Natural killer cell (primary cell): Measurements from ENCODE around the gene AOAH. TPM values are rescaled to one million over a fixed set of nuclear protein-coding genes. Genes with fewer than 3 reads are reported as not detected.
A peak's percentile ranks its signal among the peaks of the same experiment; 100 is the strongest.

Experiments
- ATAC-seq, 3 donors: fragments of 150-1000 bp in 2 of 3; fragments of 200-7000 bp in 1 of 3; cut with Tn5 transposase; 1 replicate in 1 of 3; 2 replicates in 2 of 3; pipeline ENCODE4 v1.10.0; 2021; ENCODE audit warnings: mild to moderate bottlenecking in 2 of 3, moderate library complexity in 2 of 3
- DNase-seq, 2 donors: peaks; one replicate each; pipeline versions ENCODE4 v3.0.0 to v3.0.0-alpha.2; 2013 to 2021; ENCODE audit warnings: mixed read lengths in 1 of 2
- H3K27ac ChIP-seq: one replicate; pipeline ENCODE4 v1.5.1; 2013; ENCODE audit warnings: mild to moderate bottlenecking, low read length
- H3K27me3 ChIP-seq: one replicate; pipeline ENCODE4 v1.6.1; 2013; ENCODE audit warnings: low read length; ENCODE audit not compliant: control insufficient read depth, insufficient read depth
- H3K36me3 ChIP-seq: one replicate; pipeline ENCODE4 v1.6.1; 2013; ENCODE audit warnings: low read length; ENCODE audit not compliant: control insufficient read depth, insufficient read depth
- H3K4me1 ChIP-seq: one replicate; pipeline ENCODE4 v1.6.1; 2013; ENCODE audit warnings: low read length; ENCODE audit not compliant: control insufficient read depth, insufficient read depth
- H3K4me3 ChIP-seq: one replicate; pipeline ENCODE4 v1.5.1; 2013; ENCODE audit warnings: low read length
- H3K9me3 ChIP-seq: one replicate; pipeline ENCODE4 v1.6.1; 2013; ENCODE audit warnings: low read length; ENCODE audit not compliant: control insufficient read depth, insufficient read depth
- H3K27ac Mint-ChIP-seq, 2 donors: one replicate each; pipeline ENCODE4 v1.8.0; 2022; ENCODE audit warnings: mild to moderate bottlenecking in 2 of 2, mixed read lengths in 2 of 2, moderate library complexity in 1 of 2
- H3K27me3 Mint-ChIP-seq, 2 donors: one replicate each; pipeline ENCODE4 v1.8.0; 2022; ENCODE audit warnings: low read depth in 2 of 2, mixed read lengths in 2 of 2
- H3K36me3 Mint-ChIP-seq: one replicate; pipeline ENCODE4 v1.8.0; 2022; ENCODE audit warnings: mixed read lengths
- H3K4me1 Mint-ChIP-seq, 2 donors: one replicate each; pipeline ENCODE4 v1.8.0; 2022; ENCODE audit warnings: mixed read lengths in 2 of 2
- H3K4me3 Mint-ChIP-seq: one replicate; pipeline ENCODE4 v1.8.0; 2022; ENCODE audit warnings: mild to moderate bottlenecking, moderate library complexity, mixed read lengths
- H3K9me3 Mint-ChIP-seq, 2 donors: one replicate each; pipeline ENCODE4 v1.8.0; 2022; ENCODE audit warnings: mixed read lengths in 2 of 2
- WGBS: methylation state at CpG from one replicate; pipeline ENCODE4 v1.1.7; 2013; ENCODE audit warnings: missing lambda C conversion rate; ENCODE audit not compliant: insufficient coverage; 5-methylcytosine and 5-hydroxymethylcytosine counted together
- intact Hi-C: fragments of 100-400 bp; cut with micrococcal nuclease; formaldehyde crosslinking; loops from one replicate; pipeline ENCODE4 v1.14.2; 2022
- total RNA-seq, 4 donors: library from RNA; stranded (reverse); fragments of 120-200 nt in 1 of 4; gene quantifications; one replicate each; pipeline versions ENCODE4 v1.2.3 to v1.2.4, GENCODE V29; 2013 to 2022
- TF ChIP-seq, protein P1 (sequence below): fragments of 200-600 bp; IDR thresholded peaks from one replicate; pipeline ENCODE4 v1.8.0; 2022; ENCODE audit warnings: antibody characterized with exemption

Gene AOAH
- total RNA-seq, 3 donors from 2014 or later (not counting 1 experiment from before 2014, with no cell fraction given), result 263 to 403 (median 312) TPM

DNA sequence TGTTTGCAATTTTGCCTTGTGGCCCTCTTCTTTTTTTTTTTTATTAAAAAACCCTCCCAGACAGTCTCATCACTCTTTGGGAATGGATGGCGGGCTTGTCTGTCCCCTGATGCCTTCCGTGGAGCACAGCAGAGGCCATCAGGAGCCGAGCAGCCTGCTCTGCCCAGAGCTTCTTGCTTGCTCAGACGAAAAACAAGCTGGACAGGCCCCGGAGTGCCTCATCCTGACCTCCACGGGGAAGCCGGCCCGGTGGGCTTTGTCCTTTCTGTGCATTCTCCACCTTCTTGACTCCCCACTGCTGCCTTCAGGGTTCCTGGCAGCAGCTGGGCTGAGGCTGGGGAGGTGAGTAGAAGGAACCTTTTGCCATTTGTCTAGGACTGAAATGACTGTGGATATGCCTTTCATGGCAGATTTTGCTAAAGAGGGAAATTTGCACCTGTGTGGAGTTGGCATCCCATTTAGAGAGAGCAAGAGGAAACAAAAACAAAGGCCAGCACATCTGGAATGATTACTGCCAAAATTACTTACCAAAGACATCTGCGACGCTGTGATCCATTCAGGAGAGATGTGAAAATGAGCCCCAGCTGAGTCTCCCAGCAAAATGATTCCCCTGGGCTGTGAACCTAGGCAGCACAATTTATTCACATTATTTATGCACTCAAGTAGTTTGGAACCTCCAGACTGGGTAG, 108.3 kb downstream of the AOAH start:
- Histone ChIP-seq H3K9me3 (no peaks in the 10 kb centered on the region), H3K4me3 (no peak overlapping the region), H3K4me1 (peaks cover 3% of the 10 kb centered on the region), H3K27ac (no peak overlapping the region), H3K27me3 (no peaks in the 10 kb centered on the region), H3K36me3 (peaks cover 92% of the 10 kb centered on the region)
- Mint-ChIP-seq H3K4me3 (peak overlapping the region; percentile 49), H3K4me1 (peaks cover 37 to 39% of the 10 kb centered on the region in 2 donors), H3K36me3 (peaks cover 57% of the 10 kb centered on the region), H3K9me3 (no peaks in the 10 kb centered on the region), H3K27me3 (no peaks in the 10 kb centered on the region), H3K27ac (peak overlapping the region; percentile 79 to 84)
- no peak for DNase-seq
- intact Hi-C loops, result no loop called here
- 97% methylated on average over 10 of the region's 10 CpGs for WGBS
- no peak for ATAC-seq
- TF ChIP-seq, protein P1, sequence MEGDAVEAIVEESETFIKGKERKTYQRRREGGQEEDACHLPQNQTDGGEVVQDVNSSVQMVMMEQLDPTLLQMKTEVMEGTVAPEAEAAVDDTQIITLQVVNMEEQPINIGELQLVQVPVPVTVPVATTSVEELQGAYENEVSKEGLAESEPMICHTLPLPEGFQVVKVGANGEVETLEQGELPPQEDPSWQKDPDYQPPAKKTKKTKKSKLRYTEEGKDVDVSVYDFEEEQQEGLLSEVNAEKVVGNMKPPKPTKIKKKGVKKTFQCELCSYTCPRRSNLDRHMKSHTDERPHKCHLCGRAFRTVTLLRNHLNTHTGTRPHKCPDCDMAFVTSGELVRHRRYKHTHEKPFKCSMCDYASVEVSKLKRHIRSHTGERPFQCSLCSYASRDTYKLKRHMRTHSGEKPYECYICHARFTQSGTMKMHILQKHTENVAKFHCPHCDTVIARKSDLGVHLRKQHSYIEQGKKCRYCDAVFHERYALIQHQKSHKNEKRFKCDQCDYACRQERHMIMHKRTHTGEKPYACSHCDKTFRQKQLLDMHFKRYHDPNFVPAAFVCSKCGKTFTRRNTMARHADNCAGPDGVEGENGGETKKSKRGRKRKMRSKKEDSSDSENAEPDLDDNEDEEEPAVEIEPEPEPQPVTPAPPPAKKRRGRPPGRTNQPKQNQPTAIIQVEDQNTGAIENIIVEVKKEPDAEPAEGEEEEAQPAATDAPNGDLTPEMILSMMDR, result no peak

GRCh38 chr7:36614959-36615358, 109.3 kb downstream of the AOAH start:
- H3K27ac ChIP-seq, result no peak overlapping the region
- ATAC-seq, result no peak
- H3K4me3 Mint-ChIP-seq, result no peak overlapping the region
- TF ChIP-seq, protein P1, result no peak
- peaks cover 31 to 33% of the 10 kb centered on the region in 2 donors for H3K4me1 Mint-ChIP-seq
- H3K4me1 ChIP-seq, result peaks cover 3% of the 10 kb centered on the region
- H3K4me3 ChIP-seq, result no peak overlapping the region
- no peaks in the 10 kb centered on the region for H3K27me3 Mint-ChIP-seq
- intact Hi-C loops, result no loop called here
- no peak for DNase-seq
- H3K36me3 Mint-ChIP-seq, result peaks cover 62% of the 10 kb centered on the region
- no peaks in the 10 kb centered on the region for H3K27me3 ChIP-seq
- WGBS, result 82% methylated on average over 1 of the region's 2 CpGs
- peaks cover 87% of the 10 kb centered on the region for H3K36me3 ChIP-seq
- H3K9me3 Mint-ChIP-seq, result no peaks in the 10 kb centered on the region
- no peaks in the 10 kb centered on the region for H3K9me3 ChIP-seq
- H3K27ac Mint-ChIP-seq, result peak overlapping the region; percentile 80

DNA sequence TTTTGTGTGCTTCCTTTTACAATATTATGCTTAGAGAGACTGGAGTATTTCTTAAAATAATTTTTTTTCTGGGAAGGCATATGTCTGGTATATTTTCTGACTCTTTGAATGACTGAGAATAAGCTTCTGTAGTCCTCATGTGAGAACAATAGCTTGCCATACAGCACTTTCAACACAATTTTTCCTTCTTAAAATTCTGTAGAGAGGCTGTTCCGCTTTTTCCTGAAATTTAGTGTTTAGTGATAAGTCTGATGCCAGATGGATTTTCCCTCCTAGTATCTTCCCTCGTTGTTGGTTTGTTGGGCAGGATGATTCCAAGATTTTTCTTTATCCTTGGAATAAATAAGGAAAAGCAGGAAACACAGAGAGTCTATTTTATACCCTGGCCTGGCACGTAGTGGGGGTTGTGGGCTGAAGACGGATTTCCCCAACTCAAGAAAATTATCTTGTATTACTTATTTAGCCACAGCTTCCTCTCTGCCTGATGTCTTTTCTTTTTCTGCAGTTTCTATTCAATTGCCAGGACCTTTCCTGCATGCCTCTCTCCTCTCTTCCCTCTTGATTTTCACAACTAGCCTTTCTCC, 111.2 kb downstream of the AOAH start:
- TF ChIP-seq, protein P1, result no peak

More for the DNA sequence above, 111.2 kb downstream of the AOAH start:
- H3K36me3 ChIP-seq, result peaks cover 86% of the 10 kb centered on the region
- no peaks in the 10 kb centered on the region for H3K9me3 ChIP-seq
- DNase-seq, result no peak
- H3K4me3 Mint-ChIP-seq, result no peak overlapping the region
- peak overlapping the region; percentile 80 for H3K27ac Mint-ChIP-seq
- intact Hi-C loops, result no loop called here
- 22% methylated on average over 1 of the region's 4 CpGs for WGBS
- no peaks in the 10 kb centered on the region for H3K27me3 Mint-ChIP-seq
- peaks cover 3% of the 10 kb centered on the region for H3K4me1 ChIP-seq
- peaks cover 20 to 27% of the 10 kb centered on the region in 2 donors for H3K4me1 Mint-ChIP-seq
- H3K27ac ChIP-seq, result no peak overlapping the region
- no peak for ATAC-seq
- peaks cover 55% of the 10 kb centered on the region for H3K36me3 Mint-ChIP-seq
- H3K4me3 ChIP-seq, result no peak overlapping the region
- no peaks in the 10 kb centered on the region for H3K27me3 ChIP-seq
- H3K9me3 Mint-ChIP-seq, result no peaks in the 10 kb centered on the region
